Mucosa of gallbladder (tissue), 1 donor: ENCODE measurements around the gene KMT2B. TPM values are rescaled to one million over a fixed set of nuclear protein-coding genes. Genes with fewer than 3 reads are reported as not detected.

Experiments
- DNase-seq: peaks from one replicate; pipeline ENCODE4 v3.0.0-alpha.2; 2020; ENCODE audit warnings: low spot score
- total RNA-seq: library from RNA; stranded (reverse); gene quantifications from one replicate; pipeline ENCODE4 v1.2.1, GENCODE V29; 2021
- donor health status: DM: no; HTN: no; CAD: no.

KMT2B gene
- total RNA-seq, 1 donor from 2014 or later: 45.1 TPM

- no peak for DNase-seq
Measured at GRCh38 chr19:35777961-35778360, 60.2 kb downstream of the KMT2B start.

- DNase-seq: no peak
Measured at GRCh38 chr19:35779033-35779432, 61.2 kb downstream of the KMT2B start.

- DNase-seq: no peak
Measured at GRCh38 chr19:35780058-35780457, 62.3 kb downstream of the KMT2B start.

- no peak for DNase-seq
Measured at GRCh38 chr19:35780717-35781116, 62.9 kb downstream of the KMT2B start.

- no peak for DNase-seq
Measured at GRCh38 chr19:35781650-35782049, 63.8 kb downstream of the KMT2B start.

- DNase-seq: no peak
Measured at GRCh38 chr19:35782589-35782988, 64.8 kb downstream of the KMT2B start.

GRCh38 chr19:35783469-35784434 lies 65.9 kb downstream of the KMT2B start:
- DNase-seq: no peak

- DNase-seq: no peak
Measured at GRCh38 chr19:35784503-35785338, 66.9 kb downstream of the KMT2B start.

- DNase-seq: no peak
Measured at GRCh38 chr19:35785339-35785627, 67.5 kb downstream of the KMT2B start.

- no peak for DNase-seq
Measured at GRCh38 chr19:35786299-35787160, 68.7 kb downstream of the KMT2B start.

- no peak for DNase-seq
Measured at GRCh38 chr19:35787227-35787799, 69.5 kb downstream of the KMT2B start.

Other genes starting within 250 kb of the KMT2B start
- not detected for gene KRTDAP, start 227.5 kb upstream of the KMT2B start, total RNA-seq
- gene DMKN, start 204.4 kb upstream of the KMT2B start, total RNA-seq: 1.8 TPM
- gene SBSN, start 189.7 kb upstream of the KMT2B start, total RNA-seq: not detected
- not detected for gene GAPDHS, start 184.5 kb upstream of the KMT2B start, total RNA-seq
- gene TMEM147, start 172.4 kb upstream of the KMT2B start, total RNA-seq: 87.6 TPM
- gene ATP4A, start 154.3 kb upstream of the KMT2B start, total RNA-seq: not detected
- not detected for gene PMIS2, start 131.8 kb upstream of the KMT2B start, total RNA-seq
- gene HAUS5, start 105.3 kb upstream of the KMT2B start, total RNA-seq: 10.7 TPM
- 78.3 TPM for gene RBM42, start 89.0 kb upstream of the KMT2B start, total RNA-seq
- 2.5 TPM for gene ETV2, start 76.3 kb upstream of the KMT2B start, total RNA-seq
- gene COX6B1, start 69.7 kb upstream of the KMT2B start, total RNA-seq: 459 TPM
- gene UPK1A, start 51.5 kb upstream of the KMT2B start, total RNA-seq: 0.89 TPM
- gene ZBTB32, start 13.4 kb upstream of the KMT2B start, total RNA-seq: 0.43 TPM
- gene IGFLR1, start 24.4 kb downstream of the KMT2B start, total RNA-seq: 14.8 TPM
- 23.9 TPM for gene U2AF1L4, start 27.4 kb downstream of the KMT2B start, total RNA-seq
- gene PSENEN, start 27.6 kb downstream of the KMT2B start, total RNA-seq: 67.9 TPM
- 10.1 TPM for gene LIN37, start 30.6 kb downstream of the KMT2B start, total RNA-seq
- gene HSPB6, start 39.0 kb downstream of the KMT2B start, total RNA-seq: 654 TPM
- gene PROSER3, start 40.2 kb downstream of the KMT2B start, total RNA-seq: 31.2 TPM
- 20.1 TPM for gene ARHGAP33, start 57.6 kb downstream of the KMT2B start, total RNA-seq
- gene PRODH2, start 94.8 kb downstream of the KMT2B start, total RNA-seq: 0.46 TPM
- gene NPHS1, start 134.5 kb downstream of the KMT2B start, total RNA-seq: 0.06 TPM
- gene KIRREL2, start 138.9 kb downstream of the KMT2B start, total RNA-seq: 0.12 TPM
- gene APLP1, start 150.6 kb downstream of the KMT2B start, total RNA-seq: 85.6 TPM
- gene NFKBID, start 182.5 kb downstream of the KMT2B start, total RNA-seq: 34.5 TPM
- gene HCST, start 184.5 kb downstream of the KMT2B start, total RNA-seq: 14.4 TPM
- 94.6 TPM for gene TYROBP, start 190.3 kb downstream of the KMT2B start, total RNA-seq
- 23.7 TPM for gene LRFN3, start 218.4 kb downstream of the KMT2B start, total RNA-seq